ENCODE results near the gene CCL14.

DNA sequence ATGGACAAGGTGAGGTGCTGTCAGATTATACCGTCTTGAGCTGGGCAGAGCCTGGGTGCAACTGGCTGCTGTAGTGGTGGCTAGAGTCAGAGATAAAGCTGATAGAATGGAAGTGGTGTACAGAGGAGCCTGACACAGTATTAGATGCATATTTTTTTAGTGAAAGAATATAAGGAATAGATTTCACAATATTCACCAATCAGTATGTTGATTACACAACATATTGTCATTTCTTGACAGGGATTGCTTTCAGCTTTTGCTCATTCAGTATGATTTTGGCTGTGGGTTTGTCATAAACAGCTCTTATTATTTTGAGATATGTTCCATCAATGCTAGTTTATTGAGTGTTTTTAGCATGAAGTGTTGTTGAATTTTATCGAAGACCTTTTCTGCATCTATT, 32.9 kb upstream of the CCL14 start:
- TF ChIP-seq, protein P1, sequence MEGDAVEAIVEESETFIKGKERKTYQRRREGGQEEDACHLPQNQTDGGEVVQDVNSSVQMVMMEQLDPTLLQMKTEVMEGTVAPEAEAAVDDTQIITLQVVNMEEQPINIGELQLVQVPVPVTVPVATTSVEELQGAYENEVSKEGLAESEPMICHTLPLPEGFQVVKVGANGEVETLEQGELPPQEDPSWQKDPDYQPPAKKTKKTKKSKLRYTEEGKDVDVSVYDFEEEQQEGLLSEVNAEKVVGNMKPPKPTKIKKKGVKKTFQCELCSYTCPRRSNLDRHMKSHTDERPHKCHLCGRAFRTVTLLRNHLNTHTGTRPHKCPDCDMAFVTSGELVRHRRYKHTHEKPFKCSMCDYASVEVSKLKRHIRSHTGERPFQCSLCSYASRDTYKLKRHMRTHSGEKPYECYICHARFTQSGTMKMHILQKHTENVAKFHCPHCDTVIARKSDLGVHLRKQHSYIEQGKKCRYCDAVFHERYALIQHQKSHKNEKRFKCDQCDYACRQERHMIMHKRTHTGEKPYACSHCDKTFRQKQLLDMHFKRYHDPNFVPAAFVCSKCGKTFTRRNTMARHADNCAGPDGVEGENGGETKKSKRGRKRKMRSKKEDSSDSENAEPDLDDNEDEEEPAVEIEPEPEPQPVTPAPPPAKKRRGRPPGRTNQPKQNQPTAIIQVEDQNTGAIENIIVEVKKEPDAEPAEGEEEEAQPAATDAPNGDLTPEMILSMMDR (IDR thresholded peaks at IDR 0.05) = no peak
- TF ChIP-seq, protein P2, sequence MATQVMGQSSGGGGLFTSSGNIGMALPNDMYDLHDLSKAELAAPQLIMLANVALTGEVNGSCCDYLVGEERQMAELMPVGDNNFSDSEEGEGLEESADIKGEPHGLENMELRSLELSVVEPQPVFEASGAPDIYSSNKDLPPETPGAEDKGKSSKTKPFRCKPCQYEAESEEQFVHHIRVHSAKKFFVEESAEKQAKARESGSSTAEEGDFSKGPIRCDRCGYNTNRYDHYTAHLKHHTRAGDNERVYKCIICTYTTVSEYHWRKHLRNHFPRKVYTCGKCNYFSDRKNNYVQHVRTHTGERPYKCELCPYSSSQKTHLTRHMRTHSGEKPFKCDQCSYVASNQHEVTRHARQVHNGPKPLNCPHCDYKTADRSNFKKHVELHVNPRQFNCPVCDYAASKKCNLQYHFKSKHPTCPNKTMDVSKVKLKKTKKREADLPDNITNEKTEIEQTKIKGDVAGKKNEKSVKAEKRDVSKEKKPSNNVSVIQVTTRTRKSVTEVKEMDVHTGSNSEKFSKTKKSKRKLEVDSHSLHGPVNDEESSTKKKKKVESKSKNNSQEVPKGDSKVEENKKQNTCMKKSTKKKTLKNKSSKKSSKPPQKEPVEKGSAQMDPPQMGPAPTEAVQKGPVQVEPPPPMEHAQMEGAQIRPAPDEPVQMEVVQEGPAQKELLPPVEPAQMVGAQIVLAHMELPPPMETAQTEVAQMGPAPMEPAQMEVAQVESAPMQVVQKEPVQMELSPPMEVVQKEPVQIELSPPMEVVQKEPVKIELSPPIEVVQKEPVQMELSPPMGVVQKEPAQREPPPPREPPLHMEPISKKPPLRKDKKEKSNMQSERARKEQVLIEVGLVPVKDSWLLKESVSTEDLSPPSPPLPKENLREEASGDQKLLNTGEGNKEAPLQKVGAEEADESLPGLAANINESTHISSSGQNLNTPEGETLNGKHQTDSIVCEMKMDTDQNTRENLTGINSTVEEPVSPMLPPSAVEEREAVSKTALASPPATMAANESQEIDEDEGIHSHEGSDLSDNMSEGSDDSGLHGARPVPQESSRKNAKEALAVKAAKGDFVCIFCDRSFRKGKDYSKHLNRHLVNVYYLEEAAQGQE (IDR thresholded peaks at IDR 0.05; ENCODE audit: insufficient read depth in 1 of 2, low read depth in 2 of 2, low read length in 1 of 2) = no peak
- TF ChIP-seq POLR2AphosphoS5 (IDR thresholded peaks at IDR 0.05; ENCODE audit: low read depth, low read length) (no peak), SIN3A (IDR thresholded peaks at IDR 0.05; ENCODE audit: borderline replicate concordance, insufficient read depth, low read depth, low read length) (no peak)
